HepG2 (cell line): Measurements from ENCODE around the gene SIK2. TPM values are rescaled to one million over a fixed set of nuclear protein-coding genes. Genes with fewer than 3 reads are reported as not detected.
A peak's percentile ranks its signal among the peaks of the same experiment; 100 is the strongest.

Experiments used
- ATAC-seq: fragments of 200-7000 bp; cut with Tn5 transposase; 3 replicates; pipeline ENCODE4 v1.9.1; 2020; ENCODE audit warnings: mild to moderate bottlenecking, moderate library complexity
- BruUV-seq: library from RNA; stranded (reverse); fragments of 400-500 nt; replicated peaks from 2 replicates; lab custom pipeline; 2021; lab: Mats Ljungman, UMichigan
- CTCF ChIA-PET: fragments of 300-600 bp; formaldehyde crosslinking; extraction: SDS; loops from one replicate; lab custom pipeline; 2021; ENCODE audit warnings: low total read pairs, inconsistent platforms, low intra/inter-chr PET ratio; lab: Yijun Ruan, JAX
- POLR2A ChIA-PET: fragments of 350-600 bp; sonication (Branson Sonifier 250); formaldehyde crosslinking; loops from one replicate; lab custom pipeline; 2020; ENCODE audit warnings: antibody characterized with exemption, inconsistent platforms; lab: Yijun Ruan, JAX
- DNase-seq: peaks from one replicate; pipeline ENCODE4 v3.0.0-alpha.2; 2015; ENCODE audit warnings: low spot score
- FAIRE-seq: peaks from 3 replicates; lab custom pipeline; 2011; peaks lifted over from hg19 to GRCh38; lab: Jason Lieb, UNC
- H2AFZ ChIP-seq: one replicate; pipeline ENCODE4 v1.6.1; 2011; ENCODE audit warnings: low read length, inconsistent platforms
- H3K27ac ChIP-seq: fragments of 300-600 bp; 3 replicates; pipeline ENCODE4 v1.8.0; 2011; ENCODE audit warnings: mixed run types, mild to moderate bottlenecking, mixed read lengths, low read length, inconsistent platforms; ENCODE audit not compliant: insufficient read depth; ENCODE audit errors: extremely low read length
- H3K27me3 ChIP-seq, 2 experiments: fragments of 200-600 bp in 1 of 2; 2 replicates in 1 of 2; 3 replicates in 1 of 2; pipeline versions ENCODE4 v1.6.0 to v1.8.0; 2011; ENCODE audit warnings: low read length in 2 of 2, mild to moderate bottlenecking in 2 of 2, moderate library complexity in 2 of 2, inconsistent platforms in 1 of 2; ENCODE audit not compliant: insufficient read depth in 2 of 2, control insufficient read depth in 1 of 2
- H3K36me3 ChIP-seq, 2 experiments: fragments of 200-600 bp in 1 of 2; replicated peaks in 1 of 2; 2 replicates in 1 of 2; 3 replicates in 1 of 2; pipeline versions ENCODE4 v1.5.1 to v1.8.0; 2011; ENCODE audit warnings: low read length in 2 of 2, inconsistent platforms in 1 of 2; ENCODE audit not compliant: insufficient read depth in 2 of 2, control insufficient read depth in 1 of 2
- H3K4me1 ChIP-seq: 2 replicates; pipeline ENCODE4 v1.5.1; 2012; ENCODE audit warnings: low read length, inconsistent platforms; ENCODE audit not compliant: insufficient read depth
- H3K4me2 ChIP-seq: 2 replicates; pipeline ENCODE4 v1.6.0; 2011; ENCODE audit warnings: low read depth, low read length, inconsistent platforms
- H3K4me3 ChIP-seq, 3 experiments: fragments of 200-600 bp in 1 of 3; sonication (generic), shearing (Covaris generic) in 1 of 3; replicated peaks in 1 of 3; 2 replicates each; pipeline ENCODE4 v1.5.1; 2011 to 2016; ENCODE audit warnings: low read length in 3 of 3, inconsistent platforms in 2 of 3, low read depth in 2 of 3, mild to moderate bottlenecking in 2 of 3, control low read depth in 1 of 3, mixed read lengths in 1 of 3; ENCODE audit not compliant: insufficient read depth in 1 of 3
- H3K79me2 ChIP-seq: one replicate; pipeline ENCODE4 v1.6.1; 2011; ENCODE audit warnings: low read length, inconsistent platforms; ENCODE audit not compliant: insufficient read depth
- H3K9ac ChIP-seq: 2 replicates; pipeline ENCODE4 v1.6.0; 2011; ENCODE audit warnings: mild to moderate bottlenecking, low read depth, low read length, inconsistent platforms; ENCODE audit not compliant: insufficient read depth
- H3K9me3 ChIP-seq: 2 replicates; pipeline ENCODE4 v1.5.1; 2012; ENCODE audit warnings: mild to moderate bottlenecking, low read length
- H4K20me1 ChIP-seq: 2 replicates; pipeline ENCODE4 v1.6.0; 2011; ENCODE audit warnings: inconsistent platforms, mild to moderate bottlenecking, low read length, moderate library complexity; ENCODE audit not compliant: insufficient read depth
- CEBPB ChIP-seq: IDR thresholded peaks from 2 replicates; pipeline ENCODE4 v1.6.1; 2011; ENCODE audit warnings: low read depth, low read length, improper control_type of control experiment, borderline replicate concordance
- FLYWCH1 ChIP-seq: sonication (generic); formaldehyde crosslinking; IDR thresholded peaks from 2 replicates; pipeline ENCODE4 v1.8.1; 2023; ENCODE audit warnings: mild to moderate bottlenecking, missing genetic modification reagents
- NR1H2 ChIP-seq: sonication (generic); formaldehyde crosslinking; IDR thresholded peaks from 2 replicates; pipeline ENCODE4 v1.8.1; 2022; ENCODE audit warnings: low read depth, missing genetic modification reagents, borderline replicate concordance
- RERE ChIP-seq: IDR thresholded peaks from 2 replicates; pipeline ENCODE4 v1.6.1; 2016; ENCODE audit warnings: low read depth, missing genetic modification reagents, missing compliant biosample characterization
- SOX13 ChIP-seq, 3 experiments: fragments of 450-650 bp in 1 of 3; sonication (generic) in 1 of 3; formaldehyde crosslinking in 1 of 3; IDR thresholded peaks in 2 of 3; conservative IDR thresholded peaks in 1 of 3; 2 replicates each; pipeline versions ENCODE4 v1.5.0 to v1.6.1; 2016 to 2020; ENCODE audit warnings: antibody characterized with exemption in 1 of 3, mild to moderate bottlenecking in 1 of 3, missing compliant biosample characterization in 1 of 3, missing genetic modification reagents in 1 of 3, moderate library complexity in 1 of 3
- STAT6 ChIP-seq: sonication (generic); formaldehyde crosslinking; IDR thresholded peaks from 2 replicates; pipeline ENCODE4 v1.4.0; 2020; ENCODE audit warnings: missing genetic modification reagents, mild to moderate bottlenecking, borderline replicate concordance
- THAP8 ChIP-seq: sonication (generic); formaldehyde crosslinking; IDR thresholded peaks from 2 replicates; pipeline ENCODE4 v1.5.1; 2020; ENCODE audit warnings: missing genetic modification reagents, mild to moderate bottlenecking, borderline replicate concordance
- TRIM24 ChIP-seq: sonication (generic); formaldehyde crosslinking; IDR thresholded peaks from 2 replicates; pipeline ENCODE4 v1.8.0; 2022; ENCODE audit warnings: mild to moderate bottlenecking, missing genetic modification reagents
- WGBS: methylation state at CpG from one replicate; pipeline ENCODE4 v1.1.6; 2017; ENCODE audit warnings: low lambda C conversion rate; 5-methylcytosine and 5-hydroxymethylcytosine counted together
- in situ Hi-C: cut with HindIII; loops from 2 replicates; pipeline ENCODE4 v1.10.0; 2017; ENCODE audit warnings: low pct_unique_long_range_greater_than_20kb; ENCODE audit not compliant: extremely low pct_ligation_motif_present
- intact Hi-C: fragments of 100-400 bp; cut with micrococcal nuclease; formaldehyde crosslinking; loops from one replicate; pipeline ENCODE4 v1.10.0; 2022; ENCODE audit not compliant: unreplicated experiment
- polyA plus RNA-seq, 8 experiments: library from polyadenylated mRNA; depleted of rRNA in 3 of 8; stranded (reverse) in 7 of 8; unstranded in 1 of 8; fragments of >200 nt; fragmentation: Illumina TruSeq in 4 of 8; extraction: Trizol in 4 of 8; gene quantifications; 2 replicates each; pipeline versions ENCODE4 v1.2.1 to v1.2.3, GENCODE V29; 2011 to 2016; ENCODE audit warnings: low read depth in 4 of 8, missing spikeins in 1 of 8, mixed read lengths in 1 of 8; ENCODE audit not compliant: insufficient read depth in 1 of 8
- total RNA-seq, 5 experiments: library from RNA; depleted of rRNA; stranded (reverse); fragments of >200 nt; fragmentation: Illumina TruSeq; extraction: Trizol; gene quantifications; 2 replicates each; pipeline ENCODE4 v1.2.3, GENCODE V29; 2016; ENCODE audit warnings: low read depth in 1 of 5

Gene SIK2
- total and polyA plus RNA-seq, 2 of the 13 experiments (the other 11 are each of a cell fraction or from before 2014, with no cell fraction given) = 8.1 to 15.4 TPM

GRCh38 chr11:111764621-111765020, 162.4 kb downstream of the SIK2 start:
- ATAC-seq = no peak
- Histone ChIP-seq H2AFZ (no peak overlapping the region), H3K27ac (no peak overlapping the region), H3K4me3 (peak overlapping the region; percentile 89 to 98 (median 93); a peak in 5 of 6 replicates), H3K9ac (peak overlapping the region; percentile 93), H3K4me1 (peaks cover 41% of the 10 kb centered on the region), H3K4me2 (peak overlapping the region; percentile 99), H3K27me3 (no peaks in the 10 kb centered on the region; a peak in 1 of 5 replicates), H4K20me1 (no peaks in the 10 kb centered on the region), H3K9me3 (no peaks in the 10 kb centered on the region), H3K36me3 (peaks cover 17 to 31% of the 10 kb centered on the region in 2 experiments; a peak in 4 of 5 replicates), H3K79me2 (peaks cover 35% of the 10 kb centered on the region)
- ChIA-PET POLR2A (interaction anchor here (1.2 to 3.3 kb wide), 7 partner anchors 10 to 141 kb away, joined by 3 to 12 read pairs (median 4); no protein-coding TSS in a partner anchor), CTCF (no interaction called here)
- intact Hi-C loops (no loop called here), in situ Hi-C loops (no loop called here)
- no TSS peak for BruUV-seq
- TF ChIP-seq CEBPB (no peak), SOX13 (IDR thresholded peaks at IDR 0.05) (no peak), SOX13 (CRISPR knock-in tag; conservative IDR thresholded peaks at IDR 0.05 in 1 of 2, IDR thresholded peaks at IDR 0.05 in 1 of 2) (no peak), RERE (CRISPR knock-in tag) (no peak), FLYWCH1 (no peak), TRIM24 (CRISPR knock-in tag) (no peak), THAP8 (CRISPR knock-in tag) (no peak), NR1H2 (CRISPR knock-in tag) (no peak), STAT6 (CRISPR knock-in tag) (no peak)
- DNase-seq = no peak
- WGBS = 33% methylated on average over 1 of the region's 1 CpG
- FAIRE-seq = no peak
